LNCaP clone FGC (cell line): ENCODE results near the gene ACOT7.

Experiments
- DNase-seq: peaks from one replicate; pipeline ENCODE4 v3.0.0-alpha.2; 2011; ENCODE audit warnings: low read depth
- H3K4me3 ChIP-seq: 2 replicates; pipeline ENCODE4 v1.5.1; 2011; ENCODE audit warnings: mild to moderate bottlenecking, low read depth, low read length, control low read depth
- TF ChIP-seq, protein P1 (sequence below): IDR thresholded peaks from 2 replicates; pipeline ENCODE4 v1.5.1; 2012; ENCODE audit warnings: mild to moderate bottlenecking; ENCODE audit not compliant: control insufficient read depth, insufficient read depth; ENCODE audit errors: extremely low read depth

ACOT7 gene

DNA sequence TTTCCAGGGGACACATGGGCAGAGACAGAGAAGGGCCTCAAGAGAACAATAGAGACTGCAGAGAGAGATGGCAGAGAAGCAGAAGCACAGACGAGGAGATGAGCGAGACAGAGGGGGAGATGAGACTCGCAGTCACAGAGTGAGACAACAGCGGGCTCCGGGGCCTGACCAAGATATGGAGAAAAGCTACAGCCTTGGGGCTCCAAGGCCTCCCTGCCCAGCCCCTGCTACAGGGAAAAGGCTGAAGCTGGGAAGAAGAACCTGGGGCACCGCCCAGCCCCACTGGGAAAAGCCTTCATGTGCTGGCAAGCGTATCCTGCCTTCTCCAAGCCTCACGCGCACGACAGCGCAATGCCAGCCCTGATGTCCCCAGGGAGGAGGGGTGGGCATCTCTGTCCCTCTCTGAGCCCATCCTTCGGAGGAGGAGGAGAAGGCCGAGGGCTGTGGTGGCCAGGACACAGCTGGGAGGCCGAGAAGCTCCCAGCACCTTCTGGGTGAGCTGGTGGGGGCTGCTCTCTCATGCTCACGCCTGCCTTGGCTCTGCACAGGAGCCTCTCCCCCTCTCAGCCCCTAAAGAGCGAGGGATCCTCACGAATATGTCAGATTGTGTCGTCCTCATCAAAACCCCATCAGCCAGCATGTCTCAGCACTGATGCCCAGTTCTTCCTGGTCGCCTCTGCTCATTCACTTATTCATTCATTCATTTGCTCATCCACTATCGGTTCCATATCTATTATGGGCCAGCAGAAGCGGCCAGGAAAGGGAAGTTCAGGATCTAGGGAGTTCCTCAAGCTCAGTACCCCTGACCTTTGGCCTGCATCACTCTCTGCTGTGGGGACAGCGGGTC, 56.6 kb downstream of the ACOT7 start:
- H3K4me3 ChIP-seq, result no peak overlapping the region
- TF ChIP-seq, protein P1, sequence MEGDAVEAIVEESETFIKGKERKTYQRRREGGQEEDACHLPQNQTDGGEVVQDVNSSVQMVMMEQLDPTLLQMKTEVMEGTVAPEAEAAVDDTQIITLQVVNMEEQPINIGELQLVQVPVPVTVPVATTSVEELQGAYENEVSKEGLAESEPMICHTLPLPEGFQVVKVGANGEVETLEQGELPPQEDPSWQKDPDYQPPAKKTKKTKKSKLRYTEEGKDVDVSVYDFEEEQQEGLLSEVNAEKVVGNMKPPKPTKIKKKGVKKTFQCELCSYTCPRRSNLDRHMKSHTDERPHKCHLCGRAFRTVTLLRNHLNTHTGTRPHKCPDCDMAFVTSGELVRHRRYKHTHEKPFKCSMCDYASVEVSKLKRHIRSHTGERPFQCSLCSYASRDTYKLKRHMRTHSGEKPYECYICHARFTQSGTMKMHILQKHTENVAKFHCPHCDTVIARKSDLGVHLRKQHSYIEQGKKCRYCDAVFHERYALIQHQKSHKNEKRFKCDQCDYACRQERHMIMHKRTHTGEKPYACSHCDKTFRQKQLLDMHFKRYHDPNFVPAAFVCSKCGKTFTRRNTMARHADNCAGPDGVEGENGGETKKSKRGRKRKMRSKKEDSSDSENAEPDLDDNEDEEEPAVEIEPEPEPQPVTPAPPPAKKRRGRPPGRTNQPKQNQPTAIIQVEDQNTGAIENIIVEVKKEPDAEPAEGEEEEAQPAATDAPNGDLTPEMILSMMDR, result no peak
- no peak for DNase-seq

DNA sequence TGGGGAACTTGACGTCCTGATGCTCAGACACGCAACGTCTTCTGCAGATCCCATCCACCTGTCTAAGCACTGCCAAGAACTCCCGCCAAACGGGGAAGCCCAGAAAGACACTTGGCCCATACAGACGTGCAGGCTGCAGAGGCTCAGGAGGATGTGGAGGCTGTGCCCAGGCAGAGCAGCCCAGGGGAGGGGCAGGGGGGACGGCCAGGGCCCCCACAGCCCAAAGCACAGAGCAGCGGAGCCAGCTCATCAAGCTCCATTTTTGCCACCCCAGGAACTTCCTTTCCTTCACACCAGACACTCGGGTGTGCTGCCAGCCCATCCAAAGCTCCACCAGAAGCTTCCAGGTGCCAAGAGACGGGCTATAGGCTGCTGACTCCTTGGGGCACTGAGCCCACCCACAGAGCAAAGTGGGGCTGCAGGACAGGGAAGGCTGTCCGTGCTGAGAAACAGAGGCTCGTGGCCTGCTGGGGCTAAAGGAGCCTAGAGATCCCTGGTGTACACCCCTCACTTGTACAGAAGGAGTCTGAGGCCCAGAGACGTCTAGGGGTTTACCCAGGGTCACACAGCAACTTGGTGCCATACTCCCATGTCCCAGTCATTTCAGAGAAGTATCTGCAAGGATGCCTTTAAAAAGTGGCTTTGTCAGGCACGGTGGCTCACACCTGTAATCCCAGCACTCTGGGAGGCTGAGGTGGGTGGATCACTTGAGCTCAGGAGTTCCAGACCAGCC, 59.1 kb downstream of the ACOT7 start:
- TF ChIP-seq, protein P1, result no peak
- H3K4me3 ChIP-seq, result no peak overlapping the region
- DNase-seq, result no peak

DNA sequence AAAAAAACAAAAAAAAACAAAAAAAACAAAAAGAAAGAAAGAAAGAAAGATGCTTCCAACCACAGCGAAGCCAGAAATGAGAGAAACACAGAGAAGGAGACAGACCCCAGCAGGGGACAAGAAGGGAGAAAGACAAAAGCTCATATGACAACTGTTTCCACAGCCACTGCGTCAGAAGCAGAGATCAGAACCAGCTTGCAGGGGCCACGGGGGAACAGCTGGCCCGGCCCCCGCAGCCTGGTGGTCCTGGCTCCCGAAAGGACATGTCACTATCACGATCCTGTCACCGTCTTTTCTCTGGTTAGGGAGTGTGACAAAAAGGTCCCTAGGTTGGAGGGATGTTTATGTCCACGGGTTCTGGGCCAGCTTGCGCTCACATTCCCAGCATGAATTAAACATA, 60.7 kb downstream of the ACOT7 start:
- DNase-seq, result no peak
- no peak overlapping the region for H3K4me3 ChIP-seq
- TF ChIP-seq, protein P1, result no peak

DNA sequence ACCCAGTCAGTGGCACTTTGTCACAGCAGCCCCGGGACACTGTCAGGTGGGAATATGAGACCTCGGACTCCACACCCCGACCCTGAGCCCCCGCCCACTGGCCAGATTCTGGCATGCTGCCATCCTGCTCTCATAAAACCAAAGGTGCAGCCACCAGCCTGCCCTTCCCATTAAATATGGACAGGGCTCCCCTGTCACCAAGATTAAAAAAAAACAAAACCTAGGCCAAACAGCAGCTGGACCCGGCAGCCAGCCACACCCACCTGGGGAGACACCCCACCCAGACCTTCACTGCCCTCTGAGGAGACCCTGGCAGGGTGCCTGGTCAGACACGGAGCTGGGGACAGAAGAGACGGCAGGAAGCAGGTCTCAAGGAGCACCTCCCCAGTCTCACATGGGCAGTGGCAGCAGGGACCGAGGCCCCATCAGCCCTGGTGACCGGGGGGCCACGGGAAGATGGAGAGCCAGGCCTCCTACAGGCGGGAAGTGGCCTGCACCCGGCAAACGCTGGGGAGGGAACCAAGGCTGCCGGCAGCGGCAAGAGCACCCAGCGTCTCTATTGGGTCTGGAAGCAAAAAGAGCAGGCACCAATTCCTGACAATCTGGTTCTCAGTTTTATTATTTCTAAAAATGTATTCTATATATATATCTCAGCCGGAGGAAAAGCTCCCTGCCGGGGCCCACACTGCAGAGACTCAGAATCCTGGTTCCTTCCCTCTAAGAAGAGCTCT, 61.9 kb downstream of the ACOT7 start:
- TF ChIP-seq, protein P1, result no peak
- no peak for DNase-seq

DNA sequence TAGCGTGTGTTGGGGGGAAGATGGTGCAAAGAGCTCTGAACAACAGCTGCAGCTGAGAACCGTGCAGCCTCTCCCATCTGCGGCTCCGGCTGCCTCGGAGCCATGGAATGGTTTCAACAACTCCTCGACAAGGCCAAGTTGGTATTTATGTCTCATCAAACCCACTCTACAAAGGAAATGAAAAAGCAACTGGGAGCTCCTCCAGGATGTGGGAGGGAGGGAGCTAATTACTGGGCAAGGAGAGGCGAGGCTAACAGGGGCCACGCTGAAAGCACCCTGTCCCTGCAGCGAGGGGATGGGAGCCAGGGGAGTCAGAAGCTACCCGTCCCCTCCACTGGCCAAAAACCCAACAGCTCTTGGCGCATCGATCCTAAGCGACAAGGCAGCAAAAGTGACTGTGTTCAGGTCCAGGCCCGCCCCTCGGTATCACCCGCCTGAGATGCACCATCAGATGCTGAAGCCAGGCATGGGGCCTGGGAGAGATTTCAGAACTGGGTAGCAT, 63.1 kb downstream of the ACOT7 start:
- no peak overlapping the region for H3K4me3 ChIP-seq
- no peak for DNase-seq
- TF ChIP-seq, protein P1, result no peak

More for the DNA sequence above, 61.9 kb downstream of the ACOT7 start:
- no peak overlapping the region for H3K4me3 ChIP-seq

DNA sequence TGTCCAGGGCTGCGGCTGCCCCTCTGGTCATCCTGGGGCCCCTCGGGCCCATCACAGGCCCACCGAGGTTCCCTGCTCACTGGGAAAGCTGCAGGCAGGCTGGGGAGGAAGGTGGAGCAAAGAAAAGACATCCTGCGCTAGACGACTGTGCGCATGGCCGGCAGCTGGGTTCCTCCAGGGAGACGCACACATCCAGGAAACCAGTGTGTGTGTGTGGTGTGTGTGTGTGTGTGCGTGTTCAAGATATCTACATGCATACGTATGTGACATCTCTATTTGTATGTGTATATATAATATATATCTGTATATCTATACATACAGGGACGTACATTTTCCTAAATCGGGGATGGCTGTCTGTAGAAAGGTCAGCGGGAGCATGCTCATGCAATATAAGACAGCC, 63.7 kb downstream of the ACOT7 start:
- no peak overlapping the region for H3K4me3 ChIP-seq
- no peak for DNase-seq
- TF ChIP-seq, protein P1, result no peak
